Measurements from ENCODE around the gene WNT16. TPM values are rescaled to one million over a fixed set of nuclear protein-coding genes. Genes with fewer than 3 reads are reported as not detected.

Gene WNT16
- total and polyA plus RNA-seq, 2 of the 8 experiments (the other 6 are each of a cell fraction or from before 2014, with no cell fraction given) = 0.11 to 0.52 TPM

GRCh38 chr7:121298831-121299239, 30.0 kb upstream of the WNT16 start:
- Histone ChIP-seq H2BK120ac (replicated peaks; ENCODE audit: low read depth, low read length) (no peak overlapping the region), H2BK15ac (ENCODE audit: low read length) (no peak overlapping the region), H4K8ac (ENCODE audit: extremely low read depth, insufficient read depth, low read length) (no peak overlapping the region), H3K14ac (ENCODE audit: insufficient read length) (no peak overlapping the region), H3K79me2 (ENCODE audit: control insufficient read depth in 1 of 2, insufficient read depth in 2 of 2, low read length in 2 of 2) (no peaks in the 10 kb centered on the region), H3K27ac (ENCODE audit: low read depth, low read length) (no peak overlapping the region), H3K18ac (ENCODE audit: extremely low read depth, low read length) (no peak overlapping the region), H3K4ac (replicated peaks; ENCODE audit: insufficient read length, low read depth, low read length) (no peak overlapping the region), H4K20me1 (replicated peaks in 1 of 2; ENCODE audit: control insufficient read depth in 1 of 2, insufficient read depth in 2 of 2, low read length in 2 of 2) (no peaks in the 10 kb centered on the region), H2AK5ac (ENCODE audit: low read depth, low read length) (no peak overlapping the region), H3K36me3 (ENCODE audit: control insufficient read depth in 2 of 4, insufficient read depth in 4 of 4, low read length in 3 of 4) (no peaks in the 10 kb centered on the region; a peak in 1 of 8 replicates), H3K4me3 (ENCODE audit: extremely low read depth in 1 of 4, insufficient read depth in 2 of 4, low read depth in 3 of 4, low read length in 4 of 4) (no peak overlapping the region), H3K79me1 (ENCODE audit: low read depth, low read length) (no peaks in the 10 kb centered on the region), H3K9ac (replicated peaks in 1 of 4; ENCODE audit: extremely low read depth in 1 of 4, low read depth in 3 of 4, low read length in 3 of 4) (no peak overlapping the region), H3K4me2 (ENCODE audit: insufficient read depth in 1 of 2, low read depth in 2 of 2, low read length in 2 of 2) (no peak overlapping the region), H3K4me1 (replicated peaks in 1 of 4; ENCODE audit: control insufficient read depth in 3 of 4, insufficient read depth in 4 of 4, low read length in 3 of 4) (no peaks in the 10 kb centered on the region), H2BK12ac (ENCODE audit: low read depth, low read length) (no peak overlapping the region), H3K23ac (ENCODE audit: insufficient read length) (no peak overlapping the region), H3K9me3 (ENCODE audit: insufficient read depth in 2 of 2, low read depth in 1 of 2, low read length in 1 of 2) (no peaks in the 10 kb centered on the region), H2BK5ac (ENCODE audit: low read depth, low read length) (no peak overlapping the region), H2AFZ (ENCODE audit: low read length) (no peak overlapping the region), H2BK20ac (ENCODE audit: low read length) (no peak overlapping the region), H3K23me2 (ENCODE audit: low read depth, low read length) (no peaks in the 10 kb centered on the region), H4K91ac (replicated peaks; ENCODE audit: insufficient read length, low read length) (no peak overlapping the region), H4K5ac (ENCODE audit: insufficient read length, low read depth, low read length) (no peak overlapping the region), H3K56ac (replicated peaks; ENCODE audit: insufficient read length, low read depth, low read length) (no peak overlapping the region), H3K27me3 (replicated peaks in 1 of 4; ENCODE audit: control insufficient read depth in 3 of 4, extremely low read depth in 1 of 4, insufficient read depth in 3 of 4, low read length in 3 of 4) (no peaks in the 10 kb centered on the region)
- ChIA-PET POLR2A (ENCODE audit: partially characterized antibody) (no interaction called here), CTCF (ENCODE audit: partially characterized antibody) (interaction anchor here (0.7 kb wide), 1 partner anchor 9 kb away, joined by 4 read pairs; no protein-coding TSS in a partner anchor)
- no peak for DNase-seq (ENCODE audit: low read depth in 1 of 2, low spot score in 2 of 2)
- no peak for FAIRE-seq
- WGBS, 2 experiments (ENCODE audit: extremely low coverage in 1 of 2, insufficient coverage in 1 of 2, insufficient read length in 1 of 2, insufficient replicate concordance in 2 of 2, low coverage in 1 of 2, low lambda C conversion rate in 2 of 2, missing lambda C conversion rate in 1 of 2) = 95% methylated on average over 2 of the region's 2 CpGs; no CpG with 5 or more reads in 1 of the 2 experiments
- TF ChIP-seq PHF8 (conservative IDR thresholded peaks at IDR 0.05; ENCODE audit: low read depth, low read length) (no peak), FOSL1 (IDR thresholded peaks at IDR 0.05; ENCODE audit: insufficient read depth, low read depth, low read length) (no peak), SIRT6 (IDR thresholded peaks at IDR 0.05; ENCODE audit: low read length) (no peak), RFX5 (IDR thresholded peaks at IDR 0.05; ENCODE audit: borderline replicate concordance, low read depth, low read length) (no peak), TBP (IDR thresholded peaks at IDR 0.05; ENCODE audit: low read depth, low read length) (no peak), RNF2 (IDR thresholded peaks at IDR 0.05; ENCODE audit: borderline replicate concordance, low read depth, low read length, missing control alignments, poor library complexity, severe bottlenecking) (no peak)

Data from H1 (cell line).